ENCODE data around the gene MYO1D.
"Not testable (repeated sequence)": the region's sequence is repeated elsewhere in the genome, so short reads cannot be mapped to it uniquely, and the experiment has no call there.

Gene MYO1D

GRCh38 chr17:32899236-32900013 is 22.5 kb upstream of the MYO1D start:
- POLR2A ChIA-PET, result interaction anchor here (0.6 kb wide), 1 partner anchor 32 kb away, joined by 5 read pairs; no protein-coding TSS in a partner anchor
- TF ChIP-seq, protein P1, sequence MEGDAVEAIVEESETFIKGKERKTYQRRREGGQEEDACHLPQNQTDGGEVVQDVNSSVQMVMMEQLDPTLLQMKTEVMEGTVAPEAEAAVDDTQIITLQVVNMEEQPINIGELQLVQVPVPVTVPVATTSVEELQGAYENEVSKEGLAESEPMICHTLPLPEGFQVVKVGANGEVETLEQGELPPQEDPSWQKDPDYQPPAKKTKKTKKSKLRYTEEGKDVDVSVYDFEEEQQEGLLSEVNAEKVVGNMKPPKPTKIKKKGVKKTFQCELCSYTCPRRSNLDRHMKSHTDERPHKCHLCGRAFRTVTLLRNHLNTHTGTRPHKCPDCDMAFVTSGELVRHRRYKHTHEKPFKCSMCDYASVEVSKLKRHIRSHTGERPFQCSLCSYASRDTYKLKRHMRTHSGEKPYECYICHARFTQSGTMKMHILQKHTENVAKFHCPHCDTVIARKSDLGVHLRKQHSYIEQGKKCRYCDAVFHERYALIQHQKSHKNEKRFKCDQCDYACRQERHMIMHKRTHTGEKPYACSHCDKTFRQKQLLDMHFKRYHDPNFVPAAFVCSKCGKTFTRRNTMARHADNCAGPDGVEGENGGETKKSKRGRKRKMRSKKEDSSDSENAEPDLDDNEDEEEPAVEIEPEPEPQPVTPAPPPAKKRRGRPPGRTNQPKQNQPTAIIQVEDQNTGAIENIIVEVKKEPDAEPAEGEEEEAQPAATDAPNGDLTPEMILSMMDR (IDR thresholded peaks at IDR 0.05; ENCODE audit: control extremely low read depth, extremely low read depth, low read depth, missing control alignments), result no peak
- CTCF ChIA-PET, result interaction anchor here (1.8 to 6.0 kb wide), 2 partner anchors 11 to 22 kb away, joined by 8 to 27 read pairs; partner anchors contain the start of gene MYO1D
- no peak for DNase-seq (ENCODE audit: extremely low spot score)

DNA sequence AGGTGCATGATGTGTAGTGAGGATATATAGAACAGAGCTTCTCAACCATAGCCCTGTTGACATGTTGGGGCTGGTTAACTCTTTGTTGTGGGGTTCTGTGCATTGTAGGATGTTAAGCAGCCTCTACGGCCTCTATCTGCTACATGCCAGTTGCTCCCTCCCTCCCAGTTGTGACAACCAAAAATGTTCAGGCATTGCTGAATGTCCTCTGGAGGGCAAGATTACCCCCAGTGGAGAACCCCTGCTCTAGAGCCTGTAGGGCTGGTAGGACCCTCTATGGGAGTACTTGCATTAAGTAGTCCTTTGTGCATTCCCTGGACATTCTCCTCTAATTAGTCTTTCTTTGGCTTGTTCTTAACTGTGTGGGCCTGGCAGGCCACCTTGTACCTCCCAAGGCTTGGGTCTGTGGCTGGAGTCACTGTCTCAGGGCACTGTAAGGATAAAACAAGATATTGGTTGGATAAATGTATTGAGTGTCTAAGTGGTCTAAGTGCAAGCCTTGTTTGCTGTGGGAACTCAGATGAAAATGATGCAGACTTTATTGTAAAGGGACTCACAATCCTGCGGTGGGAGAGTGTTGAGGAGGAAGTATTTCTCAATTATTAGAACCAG is 19.8 kb upstream of the MYO1D start:
- POLR2A ChIA-PET, result no interaction called here
- DNase-seq (ENCODE audit: extremely low spot score), result no peak
- CTCF ChIA-PET, result interaction anchor here (1.1 to 6.0 kb wide), 6 partner anchors 13 to 183 kb away, joined by 3 to 27 read pairs (median 6); partner anchors contain the start of gene MYO1D
- TF ChIP-seq, protein P1 (IDR thresholded peaks at IDR 0.05; ENCODE audit: control extremely low read depth, extremely low read depth, low read depth, missing control alignments), result no peak

DNA sequence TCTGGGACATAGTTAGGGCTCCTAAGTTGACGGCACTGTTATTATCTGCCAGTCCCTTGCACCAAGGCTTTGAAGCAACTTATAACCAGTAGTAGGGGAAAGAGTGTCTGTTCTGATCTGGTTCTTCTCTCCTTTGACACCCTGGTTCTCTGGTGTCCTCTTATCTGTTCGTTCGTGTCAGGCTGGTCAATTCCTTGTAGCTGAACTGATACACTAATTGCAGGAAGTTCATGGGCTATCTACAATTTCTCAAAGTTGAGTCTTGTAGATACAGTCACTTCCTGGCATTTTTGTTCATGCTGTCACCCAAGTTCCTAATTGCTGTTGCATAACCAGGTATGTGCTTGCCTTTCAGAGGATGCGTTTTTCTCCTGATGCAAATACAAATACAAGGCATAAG is 17.3 kb upstream of the MYO1D start:
- CTCF ChIA-PET, result interaction anchor here (0.9 to 6.0 kb wide), 2 partner anchors 17 to 111 kb away, joined by 3 to 27 read pairs; partner anchors contain the start of gene MYO1D
- TF ChIP-seq, protein P1 (IDR thresholded peaks at IDR 0.05; ENCODE audit: control extremely low read depth, extremely low read depth, low read depth, missing control alignments), result no peak
- POLR2A ChIA-PET, result no interaction called here
- no peak for DNase-seq (ENCODE audit: extremely low spot score)

DNA sequence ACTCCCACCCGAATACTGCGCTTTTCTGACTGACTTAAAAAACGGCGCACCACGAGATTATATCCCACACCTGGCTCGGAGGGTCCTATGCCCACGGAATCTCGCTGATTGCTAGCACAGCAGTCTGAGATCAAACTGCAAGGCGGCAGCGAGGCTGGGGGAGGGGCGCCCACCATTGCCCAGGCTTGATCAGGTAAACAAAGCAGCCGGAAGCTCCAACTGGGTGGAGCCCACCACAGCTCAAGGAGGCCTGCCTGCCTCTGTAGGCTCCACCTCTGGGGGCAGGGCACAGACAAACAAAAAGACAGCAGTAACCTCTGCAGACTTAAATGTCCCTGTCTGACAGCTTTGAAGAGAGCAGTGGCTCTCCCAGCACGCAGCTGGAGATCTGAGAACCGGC is 10.5 kb upstream of the MYO1D start:
- CTCF ChIA-PET, result interaction anchor here (2.7 to 2.9 kb wide), 2 partner anchors 10 to 105 kb away, joined by 18 to 19 read pairs; partner anchors contain the start of gene MYO1D
- POLR2A ChIA-PET; DNase-seq (ENCODE audit: extremely low spot score): not testable (repeated sequence)

DNA sequence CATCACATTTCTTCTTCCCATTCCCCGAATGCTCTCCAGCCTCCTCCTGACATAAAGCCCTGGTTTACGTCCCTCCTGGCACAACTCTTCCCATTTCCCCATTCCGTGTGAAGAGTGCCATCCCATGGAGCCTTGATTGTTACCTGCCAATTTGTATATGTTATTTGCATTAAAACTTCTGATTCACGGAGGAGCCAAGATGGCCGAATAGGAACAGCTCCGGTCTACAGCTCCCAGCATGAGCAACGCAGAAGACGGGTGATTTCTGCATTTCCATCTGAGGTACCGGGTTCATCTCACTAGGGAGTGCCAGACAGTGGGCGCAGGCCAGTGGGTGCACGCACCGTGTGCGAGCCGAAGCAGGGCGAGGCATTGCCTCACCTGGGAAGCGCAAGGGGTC is 10.0 kb upstream of the MYO1D start:
- DNase-seq (ENCODE audit: extremely low spot score); POLR2A ChIA-PET: not testable (repeated sequence)
- CTCF ChIA-PET, result interaction anchor here (2.7 to 2.9 kb wide), 2 partner anchors 10 to 104 kb away, joined by 18 to 19 read pairs; partner anchors contain the start of gene MYO1D

GRCh38 chr17:32882734-32883133 is 5.8 kb upstream of the MYO1D start:
- TF ChIP-seq, protein P1 (IDR thresholded peaks at IDR 0.05; ENCODE audit: control extremely low read depth, extremely low read depth, low read depth, missing control alignments), result no peak
- ChIA-PET CTCF (interaction anchor here (1.0 to 3.8 kb wide), 3 partner anchors 27 to 224 kb away, joined by 3 to 25 read pairs (median 8); no protein-coding TSS in a partner anchor), POLR2A (interaction anchor here (0.6 kb wide), 1 partner anchor 432 kb away, joined by 3 read pairs; no protein-coding TSS in a partner anchor)
- DNase-seq (ENCODE audit: extremely low spot score), result peak; percentile 41

DNA sequence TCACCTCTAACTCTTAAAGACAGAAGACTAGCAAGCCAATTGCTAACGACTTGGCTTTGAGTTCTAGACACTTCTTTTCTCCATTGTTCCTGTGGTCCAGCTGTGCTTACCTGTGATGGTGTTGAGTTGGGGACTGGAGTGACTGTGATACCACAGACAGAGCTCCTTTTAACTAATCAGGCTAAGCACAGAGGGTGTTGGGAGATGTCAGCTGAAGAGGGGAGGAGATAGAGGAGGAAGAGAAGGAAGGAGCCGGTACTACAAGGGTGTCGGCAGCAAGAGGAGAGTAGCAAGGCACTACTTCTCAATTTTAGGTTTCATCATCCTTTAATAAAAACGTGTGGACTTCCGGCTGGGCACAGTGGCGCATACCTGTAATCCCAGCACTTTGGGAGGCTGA is 5.1 kb upstream of the MYO1D start:
- CTCF ChIA-PET, result interaction anchor here (1.0 to 3.8 kb wide), 3 partner anchors 28 to 223 kb away, joined by 3 to 25 read pairs (median 8); no protein-coding TSS in a partner anchor
- DNase-seq (ENCODE audit: extremely low spot score), result no peak
- TF ChIP-seq, protein P1 (IDR thresholded peaks at IDR 0.05; ENCODE audit: control extremely low read depth, extremely low read depth, low read depth, missing control alignments), result no peak
- POLR2A ChIA-PET, result no interaction called here
